Caco-2 (cell line): ENCODE results near the gene MSRB3. TPM values are rescaled to one million over a fixed set of nuclear protein-coding genes. Genes with fewer than 3 reads are reported as not detected.

Experiments used
- BruUV-seq: library from RNA; stranded (reverse); fragments of 400-500 nt; replicated peaks from 2 replicates; lab custom pipeline; 2021; lab: Mats Ljungman, UMichigan
- CTCF ChIA-PET: fragments of 300-600 bp; sonication (Branson Sonifier 250); formaldehyde crosslinking; loops from one replicate; lab custom pipeline; 2022; ENCODE audit warnings: antibody characterized with exemption; lab: Charles Lee
- POLR2A ChIA-PET: fragments of 300-600 bp; sonication (Branson Sonifier 250); formaldehyde crosslinking; loops from one replicate; lab custom pipeline; 2022; ENCODE audit warnings: antibody characterized with exemption; lab: Charles Lee
- DNase-seq, 2 experiments: peaks; one replicate each; pipeline versions ENCODE4 v3.0.0 to v3.0.0-alpha.2; 2020 to 2022
- H3K27me3 ChIP-seq: replicated peaks from 2 replicates; pipeline ENCODE4 v1.6.0; 2011; ENCODE audit warnings: low read length; ENCODE audit not compliant: control insufficient read depth, insufficient read depth
- H3K36me3 ChIP-seq: 2 replicates; pipeline ENCODE4 v1.5.1; 2011; ENCODE audit warnings: low read length; ENCODE audit not compliant: control insufficient read depth, insufficient read depth
- H3K4me1 ChIP-seq: fragments of 250-450 bp; sonication (Bioruptor Pico); 2 replicates; pipeline ENCODE4 v1.5.1; 2020; ENCODE audit warnings: mild to moderate bottlenecking
- H3K4me3 ChIP-seq: 2 replicates; pipeline ENCODE4 v1.5.1; 2011; ENCODE audit warnings: low read depth, mild to moderate bottlenecking, control low read depth, low read length
- H3K9me3 ChIP-seq: fragments of 250-450 bp; sonication (Bioruptor Pico); 2 replicates; pipeline ENCODE4 v1.5.1; 2020; ENCODE audit warnings: mild to moderate bottlenecking, moderate library complexity
- H3K27ac Mint-ChIP-seq: one replicate; pipeline ENCODE4 v1.8.0; 2022; ENCODE audit warnings: mixed read lengths; ENCODE audit not compliant: unreplicated experiment
- H3K27me3 Mint-ChIP-seq: one replicate; pipeline ENCODE4 v1.8.0; 2022; ENCODE audit warnings: mixed read lengths; ENCODE audit not compliant: insufficient read depth, unreplicated experiment
- H3K36me3 Mint-ChIP-seq: one replicate; pipeline ENCODE4 v1.8.0; 2022; ENCODE audit warnings: mild to moderate bottlenecking, mixed read lengths; ENCODE audit not compliant: insufficient read depth, unreplicated experiment
- H3K4me1 Mint-ChIP-seq: one replicate; pipeline ENCODE4 v1.8.0; 2022; ENCODE audit warnings: low read depth, mixed read lengths; ENCODE audit not compliant: unreplicated experiment
- H3K4me3 Mint-ChIP-seq: one replicate; pipeline ENCODE4 v1.8.0; 2022; ENCODE audit warnings: mild to moderate bottlenecking, moderate library complexity, mixed read lengths; ENCODE audit not compliant: unreplicated experiment
- H3K9me3 Mint-ChIP-seq: one replicate; pipeline ENCODE4 v1.8.0; 2022; ENCODE audit warnings: mixed read lengths; ENCODE audit not compliant: unreplicated experiment
- intact Hi-C: fragments of 100-400 bp; cut with micrococcal nuclease; formaldehyde crosslinking; loops from one replicate; pipeline ENCODE4 v1.10.0; 2022; ENCODE audit not compliant: unreplicated experiment
- total RNA-seq: library from RNA; stranded (reverse); gene quantifications from 2 replicates; pipeline ENCODE4 v1.2.3, GENCODE V29; 2022
- TF ChIP-seq, protein P1 (sequence below), 2 experiments: fragments of 200-600 bp in 1 of 2; IDR thresholded peaks; 1 replicate in 1 of 2; 2 replicates in 1 of 2; pipeline versions ENCODE4 v1.5.1 to v1.8.0; 2011 to 2022; ENCODE audit warnings: antibody characterized with exemption in 1 of 2, control low read depth in 1 of 2, inconsistent platforms in 1 of 2, low read depth in 1 of 2, low read length in 1 of 2, mild to moderate bottlenecking in 1 of 2, moderate library complexity in 1 of 2; ENCODE audit not compliant: insufficient read depth in 1 of 2, severe bottlenecking in 1 of 2, unreplicated experiment in 1 of 2

The MSRB3 gene
- total RNA-seq, 1 experiment from 2014 or later, result 7.7 TPM

DNA sequence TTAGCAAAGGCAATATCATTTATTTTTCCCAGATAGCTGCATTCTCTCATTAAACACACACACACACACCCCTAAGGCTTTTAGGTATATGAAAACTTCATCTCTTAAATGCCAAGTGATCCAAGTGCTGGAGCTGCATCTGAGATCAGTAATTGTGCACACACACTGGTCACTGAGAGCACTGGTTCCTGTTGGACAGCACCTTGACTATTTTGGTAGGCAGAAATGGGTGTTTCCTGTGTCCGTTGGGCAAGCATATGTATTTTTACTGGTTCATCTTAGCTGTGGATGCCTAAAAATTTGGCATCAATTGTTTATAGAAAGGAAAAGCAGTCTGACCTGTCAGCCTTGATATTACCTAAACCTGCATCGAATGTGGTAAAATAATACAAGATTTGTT is 182.5 kb downstream of the MSRB3 start:
- Mint-ChIP-seq H3K4me1 (no peaks in the 10 kb centered on the region), H3K36me3 (no peaks in the 10 kb centered on the region), H3K27ac (no peak overlapping the region), H3K9me3 (no peaks in the 10 kb centered on the region), H3K4me3 (no peak overlapping the region), H3K27me3 (no peaks in the 10 kb centered on the region)
- H3K36me3 ChIP-seq, result no peaks in the 10 kb centered on the region
- no peaks in the 10 kb centered on the region for H3K4me1 ChIP-seq
- DNase-seq, result no peak
- intact Hi-C loops, result no loop called here
- H3K9me3 ChIP-seq, result no peaks in the 10 kb centered on the region
- ChIA-PET POLR2A (no interaction called here), CTCF (no interaction called here)
- H3K4me3 ChIP-seq, result no peak overlapping the region
- TF ChIP-seq, protein P1, sequence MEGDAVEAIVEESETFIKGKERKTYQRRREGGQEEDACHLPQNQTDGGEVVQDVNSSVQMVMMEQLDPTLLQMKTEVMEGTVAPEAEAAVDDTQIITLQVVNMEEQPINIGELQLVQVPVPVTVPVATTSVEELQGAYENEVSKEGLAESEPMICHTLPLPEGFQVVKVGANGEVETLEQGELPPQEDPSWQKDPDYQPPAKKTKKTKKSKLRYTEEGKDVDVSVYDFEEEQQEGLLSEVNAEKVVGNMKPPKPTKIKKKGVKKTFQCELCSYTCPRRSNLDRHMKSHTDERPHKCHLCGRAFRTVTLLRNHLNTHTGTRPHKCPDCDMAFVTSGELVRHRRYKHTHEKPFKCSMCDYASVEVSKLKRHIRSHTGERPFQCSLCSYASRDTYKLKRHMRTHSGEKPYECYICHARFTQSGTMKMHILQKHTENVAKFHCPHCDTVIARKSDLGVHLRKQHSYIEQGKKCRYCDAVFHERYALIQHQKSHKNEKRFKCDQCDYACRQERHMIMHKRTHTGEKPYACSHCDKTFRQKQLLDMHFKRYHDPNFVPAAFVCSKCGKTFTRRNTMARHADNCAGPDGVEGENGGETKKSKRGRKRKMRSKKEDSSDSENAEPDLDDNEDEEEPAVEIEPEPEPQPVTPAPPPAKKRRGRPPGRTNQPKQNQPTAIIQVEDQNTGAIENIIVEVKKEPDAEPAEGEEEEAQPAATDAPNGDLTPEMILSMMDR (IDR thresholded peaks at IDR 0.05; ENCODE audit: insufficient read depth in 1 of 2, low read depth in 1 of 2, low read length in 1 of 2, severe bottlenecking in 1 of 2, unreplicated experiment in 1 of 2), result no peak
- H3K27me3 ChIP-seq, result no peaks in the 10 kb centered on the region
- no TSS peak for BruUV-seq

DNA sequence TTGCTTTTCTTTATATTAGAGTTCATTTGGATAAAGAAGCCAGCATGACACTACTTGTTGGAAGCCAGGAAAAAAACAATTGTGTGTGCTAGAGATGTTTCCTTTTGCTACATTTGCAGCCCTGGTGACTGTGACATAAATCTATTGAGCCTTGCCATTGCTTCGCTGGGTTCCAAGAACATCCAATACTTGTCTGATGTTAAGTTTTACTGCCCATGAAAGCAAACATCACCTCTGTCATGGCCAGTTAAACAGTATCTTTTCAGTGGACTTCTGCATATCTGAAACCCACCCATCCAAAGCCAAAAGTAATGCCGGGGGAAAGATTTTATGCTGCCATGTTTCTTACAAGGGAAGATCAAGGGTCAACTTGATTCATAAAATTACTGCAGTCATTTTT is 184.0 kb downstream of the MSRB3 start:
- no peaks in the 10 kb centered on the region for H3K4me1 Mint-ChIP-seq
- TF ChIP-seq, protein P1 (IDR thresholded peaks at IDR 0.05; ENCODE audit: insufficient read depth in 1 of 2, low read depth in 1 of 2, low read length in 1 of 2, severe bottlenecking in 1 of 2, unreplicated experiment in 1 of 2), result no peak
- Histone ChIP-seq H3K36me3 (no peaks in the 10 kb centered on the region), H3K4me1 (no peaks in the 10 kb centered on the region), H3K9me3 (no peaks in the 10 kb centered on the region), H3K27me3 (no peaks in the 10 kb centered on the region), H3K4me3 (no peak overlapping the region)
- intact Hi-C loops, result no loop called here
- no peak overlapping the region for H3K4me3 Mint-ChIP-seq
- ChIA-PET POLR2A (no interaction called here), CTCF (no interaction called here)
- no peaks in the 10 kb centered on the region for H3K36me3 Mint-ChIP-seq
- no peak overlapping the region for H3K27ac Mint-ChIP-seq
- H3K9me3 Mint-ChIP-seq, result no peaks in the 10 kb centered on the region
- BruUV-seq, result no TSS peak
- DNase-seq, result no peak
- no peaks in the 10 kb centered on the region for H3K27me3 Mint-ChIP-seq

DNA sequence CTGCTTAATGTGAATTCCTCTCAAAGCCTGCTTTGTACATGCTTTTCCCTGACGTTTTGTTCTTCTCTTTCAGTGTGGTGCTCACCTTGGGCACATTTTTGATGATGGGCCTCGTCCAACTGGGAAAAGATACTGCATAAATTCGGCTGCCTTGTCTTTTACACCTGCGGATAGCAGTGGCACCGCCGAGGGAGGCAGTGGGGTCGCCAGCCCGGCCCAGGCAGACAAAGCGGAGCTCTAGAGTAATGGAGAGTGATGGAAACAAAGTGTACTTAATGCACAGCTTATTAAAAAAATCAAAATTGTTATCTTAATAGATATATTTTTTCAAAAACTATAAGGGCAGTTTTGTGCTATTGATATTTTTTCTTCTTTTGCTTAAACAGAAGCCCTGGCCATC is 184.6 kb downstream of the MSRB3 start:
- POLR2A ChIA-PET, result no interaction called here
- Mint-ChIP-seq H3K36me3 (no peaks in the 10 kb centered on the region), H3K4me1 (no peaks in the 10 kb centered on the region), H3K9me3 (no peaks in the 10 kb centered on the region), H3K27ac (no peak overlapping the region), H3K27me3 (no peaks in the 10 kb centered on the region), H3K4me3 (no peak overlapping the region)
- H3K9me3 ChIP-seq, result no peaks in the 10 kb centered on the region
- no peaks in the 10 kb centered on the region for H3K36me3 ChIP-seq
- TF ChIP-seq, protein P1 (IDR thresholded peaks at IDR 0.05; ENCODE audit: insufficient read depth in 1 of 2, low read depth in 1 of 2, low read length in 1 of 2, severe bottlenecking in 1 of 2, unreplicated experiment in 1 of 2), result no peak
- no peak for DNase-seq
- intact Hi-C loops, result no loop called here
- H3K4me1 ChIP-seq, result no peaks in the 10 kb centered on the region
- BruUV-seq, result no TSS peak
- no peak overlapping the region for H3K4me3 ChIP-seq
- CTCF ChIA-PET, result no interaction called here
- no peaks in the 10 kb centered on the region for H3K27me3 ChIP-seq
